ENCODE measurements around the gene ZNF330.

GRCh38 chr4:141192564-141192963, 28.1 kb upstream of the ZNF330 start:
- TF ChIP-seq CTCF (IDR thresholded peaks at IDR 0.05) (no peak), POLR2A (IDR thresholded peaks at IDR 0.05) (no peak), EP300 (IDR thresholded peaks at IDR 0.05) (no peak)
